ENCODE results near the gene FKBP2. TPM values are rescaled to one million over a fixed set of nuclear protein-coding genes. Genes with fewer than 3 reads are reported as not detected.

Gene FKBP2
- total and polyA plus RNA-seq, 8 donors: 15.2 to 257 (median 57.6) TPM

DNA sequence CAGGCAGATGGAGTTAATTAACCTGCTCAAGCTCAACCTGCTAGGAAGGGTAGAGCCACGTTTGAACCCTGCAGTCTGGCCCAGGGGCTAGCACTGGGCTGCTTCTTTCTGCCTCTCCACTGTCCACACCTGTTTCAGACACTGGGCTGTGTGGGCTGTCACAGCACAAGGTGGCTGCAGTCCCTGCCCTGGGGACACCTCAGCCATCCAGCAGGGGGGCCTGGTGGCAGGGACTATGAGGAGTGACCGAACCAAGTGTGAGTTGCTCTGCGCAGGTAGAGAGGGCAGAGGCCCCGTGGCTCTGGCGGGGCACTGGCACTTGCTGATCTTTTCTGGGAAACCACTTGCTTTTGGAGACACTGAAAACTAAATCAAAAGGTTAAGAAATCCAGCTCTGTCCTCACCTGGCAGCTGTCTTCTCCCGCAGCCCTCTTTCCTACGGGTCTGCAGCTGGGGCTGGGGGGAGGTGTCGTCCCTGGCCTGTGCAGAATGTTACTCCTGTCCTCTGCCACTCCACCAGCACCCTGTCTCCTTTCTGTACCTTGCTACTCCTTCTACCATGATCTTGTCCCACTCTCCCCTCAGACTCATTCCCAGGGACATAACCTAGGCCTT, 37.8 kb downstream of the FKBP2 start:
- no peak overlapping the region for H3K27ac ChIP-seq
- no peaks in the 10 kb centered on the region for H3K9me3 ChIP-seq
- WGBS, 5 donors: 80 to 88% (median 84%) methylated on average over 8 of the region's 8 CpGs
- H3K4me1 ChIP-seq: peaks cover 7 to 45% (median 43%) of the 10 kb centered on the region in 4 donors
- no peak for TF ChIP-seq POLR2A (IDR thresholded peaks at IDR 0.05)
- TF ChIP-seq CTCF (IDR thresholded peaks at IDR 0.05): no peak
- no peak for TF ChIP-seq POLR2AphosphoS5 (IDR thresholded peaks at IDR 0.05)
- no peak for TF ChIP-seq EP300 (IDR thresholded peaks at IDR 0.05)
- DNase-seq: no peak
- no peaks in the 10 kb centered on the region for H3K27me3 ChIP-seq
- H3K4me3 ChIP-seq: no peak overlapping the region
- H3K36me3 ChIP-seq: peaks cover 16 to 67% (median 62%) of the 10 kb centered on the region in 4 donors
- intact Hi-C loops (cut with DNase I; ENCODE audit: low total_unique reads): no loop called here

- Histone ChIP-seq H3K4me1 (peaks cover 17 to 50% (median 46%) of the 10 kb centered on the region in 4 donors), H3K27ac (no peak overlapping the region), H3K4me3 (no peak overlapping the region), H3K9me3 (no peaks in the 10 kb centered on the region), H3K27me3 (no peaks in the 10 kb centered on the region), H3K36me3 (peaks cover 11 to 44% (median 39%) of the 10 kb centered on the region in 4 donors)
- intact Hi-C loops (cut with DNase I; ENCODE audit: low total_unique reads): no loop called here
- TF ChIP-seq CTCF (IDR thresholded peaks at IDR 0.05): no peak
- TF ChIP-seq POLR2AphosphoS5 (IDR thresholded peaks at IDR 0.05): no peak
- TF ChIP-seq POLR2A (IDR thresholded peaks at IDR 0.05): no peak
- TF ChIP-seq EP300 (IDR thresholded peaks at IDR 0.05): no peak
- no peak for DNase-seq
- 94 to 95% (median 94%) methylated on average over 22 of the region's 22 CpGs for WGBS, 5 donors
Measured at GRCh38 chr11:64281957-64282770, 41.3 kb downstream of the FKBP2 start.

- H3K27me3 ChIP-seq: no peaks in the 10 kb centered on the region
- peak overlapping the region in 2 of 4 donors; percentile 84 to 86 for H3K4me3 ChIP-seq
- intact Hi-C loops (cut with DNase I; ENCODE audit: low total_unique reads): no loop called here
- 82 to 87% (median 83%) methylated on average over 3 of the region's 3 CpGs for WGBS, 5 donors
- H3K4me1 ChIP-seq: peaks cover 17 to 57% (median 43%) of the 10 kb centered on the region in 4 donors
- H3K36me3 ChIP-seq: peaks cover 4 to 35% (median 30%) of the 10 kb centered on the region in 4 donors
- no peaks in the 10 kb centered on the region for H3K9me3 ChIP-seq
- TF ChIP-seq EP300 (IDR thresholded peaks at IDR 0.05): no peak
- TF ChIP-seq CTCF (IDR thresholded peaks at IDR 0.05): no peak
- no peak for TF ChIP-seq POLR2AphosphoS5 (IDR thresholded peaks at IDR 0.05)
- H3K27ac ChIP-seq: peak overlapping the region in 2 of 5 donors; percentile 94 to 98
- DNase-seq: no peak
Measured at GRCh38 chr11:64283092-64283491, 42.2 kb downstream of the FKBP2 start.

- Histone ChIP-seq H3K4me1 (peaks cover 17 to 57% (median 43%) of the 10 kb centered on the region in 4 donors), H3K27me3 (peaks cover 0 to 5% (median 0%) of the 10 kb centered on the region in 3 donors), H3K4me3 (peak within 1 kb of the TSS; percentile 84 to 88 (median 86)), H3K36me3 (peaks cover 3 to 25% (median 18%) of the 10 kb centered on the region in 4 donors), H3K9me3 (no peaks in the 10 kb centered on the region), H3K27ac (peak within 1 kb of the TSS; percentile 94 to 99 (median 98))
- 2 to 6% (median 3%) methylated on average over 26 to 44 of the region's 44 CpGs for WGBS, 5 donors
- peak in 1 of 4 donors; percentile 4 for TF ChIP-seq POLR2A (IDR thresholded peaks at IDR 0.05)
- no peak for TF ChIP-seq EP300 (IDR thresholded peaks at IDR 0.05)
- TF ChIP-seq POLR2AphosphoS5 (IDR thresholded peaks at IDR 0.05): peak in 2 of 3 donors; percentile 63 to 75
- no peak for TF ChIP-seq CTCF (IDR thresholded peaks at IDR 0.05)
- intact Hi-C loops (cut with DNase I; ENCODE audit: low total_unique reads): no loop called here
- DNase-seq: peak; percentile 97 to 98
Measured at GRCh38 chr11:64284048-64284961, 43.4 kb downstream of the FKBP2 start, which contains the start of gene BAD. Gene BAD (minus strand): TSS chr11:64284665. CDS start chr11:64284368, 297 bp downstream.
